ENCODE results near the gene CHD9.

- TF ChIP-seq CTCF (tag by site-specific recombination; IDR thresholded peaks at IDR 0.05) = no peak
- no peak for TF ChIP-seq ZNF175 (tag by site-specific recombination; IDR thresholded peaks at IDR 0.05)
- no peak for TF ChIP-seq ZNF394 (tag by site-specific recombination; IDR thresholded peaks at IDR 0.05; ENCODE audit: borderline replicate concordance)
- TF ChIP-seq ZNF704 (tag by site-specific recombination; IDR thresholded peaks at IDR 0.05) = no peak
- no peak for TF ChIP-seq ZNF221 (tag by site-specific recombination; IDR thresholded peaks at IDR 0.05; ENCODE audit: borderline replicate concordance)
- no peak for TF ChIP-seq TCF7L2 (IDR thresholded peaks at IDR 0.05; ENCODE audit: borderline replicate concordance, low read depth, low read length)
- TF ChIP-seq ZNF2 (tag by site-specific recombination; IDR thresholded peaks at IDR 0.05) = no peak
- no peak for TF ChIP-seq PBX3 (CRISPR knock-in tag; IDR thresholded peaks at IDR 0.05)
- TF ChIP-seq ZNF596 (tag by site-specific recombination; IDR thresholded peaks at IDR 0.05) = no peak
- TF ChIP-seq SP3 (tag by site-specific recombination; IDR thresholded peaks at IDR 0.05) = no peak
- no peak for TF ChIP-seq ZSCAN18 (tag by site-specific recombination; IDR thresholded peaks at IDR 0.05)
These were observed 20.5 kb upstream of the CHD9 start for GRCh38 chr16:53034306-53034705.

Data from HEK293 (cell line).